PC-9 (cell line): ENCODE data around the gene LAX1. TPM values are rescaled to one million over a fixed set of nuclear protein-coding genes. Genes with fewer than 3 reads are reported as not detected.

Experiments used
- BruUV-seq: library from RNA; stranded (reverse); fragments of 400-500 nt; replicated peaks from 2 replicates; lab custom pipeline; 2021; lab: Mats Ljungman, UMichigan
- CTCF ChIA-PET: fragments of 300-600 bp; sonication (Branson Sonifier 250); formaldehyde crosslinking; loops from one replicate; lab custom pipeline; 2022; ENCODE audit warnings: antibody characterized with exemption; lab: Charles Lee
- POLR2A ChIA-PET: fragments of 300-600 bp; sonication (Branson Sonifier 250); formaldehyde crosslinking; loops from one replicate; lab custom pipeline; 2022; ENCODE audit warnings: antibody characterized with exemption; ENCODE audit not compliant: unreplicated experiment; lab: Charles Lee
- DNase-seq, 2 experiments: peaks; one replicate each; pipeline versions ENCODE4 v3.0.0 to v3.0.0-alpha.2; 2015 to 2022; ENCODE audit warnings: mixed read lengths in 1 of 2
- H2AFZ ChIP-seq: fragments of 200-600 bp; sonication (generic); 2 replicates; pipeline ENCODE4 v1.8.1; 2017; ENCODE audit warnings: antibody characterized with exemption
- H3F3A ChIP-seq: fragments of 200-600 bp; sonication (generic); 2 replicates; pipeline ENCODE4 v1.8.1; 2017; ENCODE audit warnings: antibody characterized with exemption, mild to moderate bottlenecking, low read depth; ENCODE audit not compliant: insufficient read depth
- H3K27ac ChIP-seq: fragments of 200-600 bp; sonication (generic); 2 replicates; pipeline ENCODE4 v1.6.1; 2016; ENCODE audit warnings: mixed run types
- H3K27me3 ChIP-seq: fragments of 200-600 bp; sonication (generic); 2 replicates; pipeline ENCODE4 v1.6.1; 2016; ENCODE audit warnings: low read depth, mixed run types; ENCODE audit not compliant: insufficient read depth
- H3K36me3 ChIP-seq: fragments of 200-600 bp; sonication (generic); 2 replicates; pipeline ENCODE4 v1.6.1; 2016; ENCODE audit warnings: low read depth, mixed run types
- H3K4me1 ChIP-seq: fragments of 200-600 bp; sonication (generic); replicated peaks from 2 replicates; pipeline ENCODE4 v1.6.1; 2016; ENCODE audit warnings: mixed run types; ENCODE audit not compliant: insufficient read depth
- H3K4me2 ChIP-seq: fragments of 200-600 bp; sonication (generic); 2 replicates; pipeline ENCODE4 v1.6.1; 2017; ENCODE audit warnings: mixed run types
- H3K4me3 ChIP-seq: fragments of 200-600 bp; sonication (generic); 2 replicates; pipeline ENCODE4 v1.6.1; 2016; ENCODE audit warnings: mixed run types
- H3K79me2 ChIP-seq: fragments of 200-600 bp; sonication (generic); 2 replicates; pipeline ENCODE4 v1.6.1; 2017; ENCODE audit warnings: low read depth, mixed run types
- H3K9me2 ChIP-seq: fragments of 200-600 bp; sonication (generic); 2 replicates; pipeline ENCODE4 v1.8.1; 2017; ENCODE audit warnings: mild to moderate bottlenecking; ENCODE audit not compliant: insufficient read depth
- H3K9me3 ChIP-seq: fragments of 200-600 bp; sonication (generic); 2 replicates; pipeline ENCODE4 v1.8.1; 2016; ENCODE audit warnings: low read depth; ENCODE audit not compliant: insufficient read depth
- H4K20me1 ChIP-seq: fragments of 200-600 bp; sonication (generic); 2 replicates; pipeline ENCODE4 v1.8.1; 2017; ENCODE audit not compliant: insufficient read depth
- CTCF ChIP-seq: fragments of 200-600 bp; sonication (generic); conservative IDR thresholded peaks from 2 replicates; pipeline ENCODE4 v1.6.1; 2017; ENCODE audit warnings: mixed run types, antibody characterized with exemption, mild to moderate bottlenecking, moderate library complexity
- EZH2 ChIP-seq: fragments of 200-600 bp; sonication (generic); IDR thresholded peaks from 2 replicates; pipeline ENCODE4 v1.8.0; 2017; ENCODE audit warnings: antibody characterized with exemption, low read depth
- intact Hi-C: fragments of 100-400 bp; cut with micrococcal nuclease; formaldehyde crosslinking; loops from one replicate; pipeline ENCODE4 v1.10.0; 2022; ENCODE audit not compliant: unreplicated experiment
- total RNA-seq: library from RNA; stranded (reverse); gene quantifications from 2 replicates; pipeline ENCODE4 v1.2.3, GENCODE V29; 2021

The LAX1 gene
- total RNA-seq, 1 experiment from 2014 or later: not detected

- TF ChIP-seq EZH2 (no peak), CTCF (no peak)
- no peak for DNase-seq
- BruUV-seq: no TSS peak
Measured at GRCh38 chr1:203823306-203823705, 58.3 kb downstream of the LAX1 start.

More at GRCh38 chr1:203823306-203823705, 58.3 kb downstream of the LAX1 start:
- Histone ChIP-seq H4K20me1 (peaks cover 67% of the 10 kb centered on the region), H2AFZ (no peak overlapping the region), H3K4me1 (no peaks in the 10 kb centered on the region), H3K4me2 (no peak overlapping the region), H3K27ac (no peak overlapping the region), H3K36me3 (peaks cover 55% of the 10 kb centered on the region), H3K4me3 (no peak overlapping the region), H3K9me2 (no peaks in the 10 kb centered on the region), H3F3A (peaks cover 12% of the 10 kb centered on the region; the same call in 1 of the 2 replicates), H3K9me3 (no peaks in the 10 kb centered on the region), H3K27me3 (no peaks in the 10 kb centered on the region), H3K79me2 (peaks cover 38% of the 10 kb centered on the region; the same call in 1 of the 2 replicates)
- CTCF ChIA-PET: no interaction called here
- intact Hi-C loops: no loop called here
- POLR2A ChIA-PET: no interaction called here

Other genes starting within 250 kb of the LAX1 start
- gene ATP2B4, start 138.4 kb upstream of the LAX1 start, total RNA-seq: 31.2 and 39.7 TPM in 2 replicates
- 22.7 and 32.7 TPM in 2 replicates for gene ZBED6, start 30.4 kb downstream of the LAX1 start, total RNA-seq
- 91.0 and 91.1 TPM in 2 replicates for gene ZC3H11A, start 30.4 kb downstream of the LAX1 start, total RNA-seq
- 201 and 218 TPM in 2 replicates for gene SNRPE, start 96.4 kb downstream of the LAX1 start, total RNA-seq